Suprapubic skin (tissue), 4 donors: ENCODE results near the gene CD1C. TPM values are rescaled to one million over a fixed set of nuclear protein-coding genes. Genes with fewer than 3 reads are reported as not detected.
"Not testable (repeated sequence)": the region's sequence is repeated elsewhere in the genome, so short reads cannot be mapped to it uniquely, and the experiment has no call there.

Source experiments
- DNase-seq, 2 donors: peaks; one replicate each; pipeline ENCODE4 v3.0.0-alpha.2; 2019; ENCODE audit warnings: low spot score in 2 of 2
- H3K27ac ChIP-seq: fragments of 200-600 bp; sonication (generic); one replicate; pipeline ENCODE4 v1.5.1; 2019
- H3K27me3 ChIP-seq: fragments of 200-600 bp; sonication (generic); one replicate; pipeline ENCODE4 v1.5.1; 2019
- H3K36me3 ChIP-seq: fragments of 200-600 bp; sonication (generic); one replicate; pipeline ENCODE4 v1.5.1; 2019
- H3K4me1 ChIP-seq: fragments of 200-600 bp; sonication (generic); one replicate; pipeline ENCODE4 v1.5.1; 2019
- H3K4me3 ChIP-seq: fragments of 200-600 bp; sonication (generic); one replicate; pipeline ENCODE4 v1.5.1; 2019; ENCODE audit warnings: mild to moderate bottlenecking
- H3K9me3 ChIP-seq: fragments of 200-600 bp; sonication (generic); one replicate; pipeline ENCODE4 v1.5.1; 2019
- EP300 ChIP-seq: sonication (generic); formaldehyde crosslinking; IDR thresholded peaks from one replicate; pipeline ENCODE4 v1.6.1; 2017; ENCODE audit warnings: antibody characterized with exemption
- WGBS: methylation state at CpG from one replicate; pipeline ENCODE4 v1.1.5; 2018; 5-methylcytosine and 5-hydroxymethylcytosine counted together
- total RNA-seq, 4 donors: library from RNA; depleted of rRNA; stranded (reverse); fragments of >200 nt; gene quantifications; one replicate each; pipeline ENCODE4 v1.1.0, GENCODE V29; 2016

The CD1C gene
- total RNA-seq, 4 donors from 2014 or later, result 3.9 to 8.6 (median 5.2) TPM

- no peaks in the 10 kb centered on the region for H3K27me3 ChIP-seq
- no peak overlapping the region for H3K4me3 ChIP-seq
- DNase-seq, result no peak
- no peak for TF ChIP-seq EP300
- no peaks in the 10 kb centered on the region for H3K36me3 ChIP-seq
- H3K4me1 ChIP-seq, result no peaks in the 10 kb centered on the region
- H3K9me3 ChIP-seq, result peaks cover 7% of the 10 kb centered on the region
- H3K27ac ChIP-seq, result no peak overlapping the region
Observed at GRCh38 chr1:158335213-158335532, 45.5 kb downstream of the CD1C start.

- DNase-seq, H3K9me3 ChIP-seq, H3K27me3 ChIP-seq, H3K36me3 ChIP-seq, H3K4me1 ChIP-seq, H3K4me3 ChIP-seq, H3K27ac ChIP-seq: not testable (repeated sequence)
- WGBS, result 54% methylated on average over 5 of the region's 7 CpGs
Observed at GRCh38 chr1:158336413-158336812, 46.7 kb downstream of the CD1C start.

Other genes starting within 250 kb of the CD1C start
- under 1 TPM in 2 of 4 donors, not detected in 2; 0.38 to 0.97 TPM for gene CD1D, start 109.0 kb upstream of the CD1C start, total RNA-seq
- gene CD1A, start 35.5 kb upstream of the CD1C start, total RNA-seq, result 10 to 100 TPM; 15.0 to 21.5 (median 19.9) TPM
- gene CD1B, start 41.6 kb downstream of the CD1C start, total RNA-seq, result not detected
- 10 to 100 TPM in 1 of 4 donors, 1 to 10 TPM in 3; 4.9 to 10.5 (median 9.4) TPM for gene CD1E, start 64.0 kb downstream of the CD1C start, total RNA-seq
- gene OR10T2, start 109.5 kb downstream of the CD1C start, total RNA-seq, result not detected
- not detected for gene OR10K2, start 136.3 kb downstream of the CD1C start, total RNA-seq
- not detected for gene OR10K1, start 171.9 kb downstream of the CD1C start, total RNA-seq
- not detected for gene OR10R2, start 182.3 kb downstream of the CD1C start, total RNA-seq